Endothelial cell of umbilical vein (primary cell): ENCODE data around the gene CSNK1E.

Experiments used
- CTCF ChIP-seq, 2 donors: IDR thresholded peaks; 1 replicate in 1 of 2; 2 replicates in 1 of 2; pipeline ENCODE4 v1.5.1; 2011; ENCODE audit warnings: low read length in 2 of 2, mild to moderate bottlenecking in 2 of 2, moderate library complexity in 2 of 2, control low read depth in 1 of 2, inconsistent platforms in 1 of 2, low read depth in 1 of 2; ENCODE audit not compliant: insufficient read depth in 1 of 2; ENCODE audit errors: extremely low read depth in 1 of 2
- EZH2 ChIP-seq: IDR thresholded peaks from 2 replicates; pipeline ENCODE4 v1.6.1; 2012; ENCODE audit warnings: borderline replicate concordance, low read depth, mild to moderate bottlenecking, moderate library complexity, low read length, inconsistent platforms; ENCODE audit not compliant: severe bottlenecking
- FOS ChIP-seq: IDR thresholded peaks from 2 replicates; pipeline ENCODE4 v1.6.1; 2011; ENCODE audit warnings: mild to moderate bottlenecking, low read length, moderate library complexity, borderline replicate concordance; ENCODE audit not compliant: insufficient read depth
- GATA2 ChIP-seq: IDR thresholded peaks from 2 replicates; pipeline ENCODE4 v1.7.0; 2011; ENCODE audit warnings: low read depth, mild to moderate bottlenecking, moderate library complexity, mixed read lengths, low read length; ENCODE audit not compliant: insufficient read length, insufficient read depth
- JUN ChIP-seq: IDR thresholded peaks from 2 replicates; pipeline ENCODE4 v1.6.1; 2011; ENCODE audit warnings: borderline replicate concordance, low read depth; ENCODE audit not compliant: insufficient read length, insufficient read depth
- POLR2A ChIP-seq: IDR thresholded peaks from 2 replicates; pipeline ENCODE4 v1.6.1; 2012; ENCODE audit warnings: low read depth, mild to moderate bottlenecking, control low read depth, low read length
- POLR2AphosphoS5 ChIP-seq: IDR thresholded peaks from 2 replicates; pipeline ENCODE4 v1.6.1; 2012; ENCODE audit warnings: low read depth, mild to moderate bottlenecking, control low read depth, low read length, moderate library complexity; ENCODE audit not compliant: insufficient read depth
- TF ChIP-seq, protein P1 (sequence below): IDR thresholded peaks from 2 replicates; pipeline ENCODE4 v1.6.1; 2011; ENCODE audit not compliant: insufficient read depth, insufficient read length

- TF ChIP-seq CTCF (IDR thresholded peaks at IDR 0.05; ENCODE audit: extremely low read depth in 1 of 2, insufficient read depth in 1 of 2, low read depth in 1 of 2, low read length in 2 of 2): no peak
- TF ChIP-seq EZH2: no peak
- no peak for TF ChIP-seq POLR2A
- TF ChIP-seq GATA2: no peak
- TF ChIP-seq, protein P1, sequence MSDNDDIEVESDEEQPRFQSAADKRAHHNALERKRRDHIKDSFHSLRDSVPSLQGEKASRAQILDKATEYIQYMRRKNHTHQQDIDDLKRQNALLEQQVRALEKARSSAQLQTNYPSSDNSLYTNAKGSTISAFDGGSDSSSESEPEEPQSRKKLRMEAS: no peak
- no peak for TF ChIP-seq JUN
- TF ChIP-seq POLR2AphosphoS5: no peak
- TF ChIP-seq FOS: no peak
Measured at GRCh38 chr22:38338772-38339379, 21.6 kb upstream of the CSNK1E start.
